GM19395 (cell line): ENCODE data around the gene C14orf132.

Source experiments
- ATAC-seq: cut with Tn5 transposase; IDR thresholded peaks from one replicate; pipeline ENCODE4 v1.9.1; 2021; ENCODE audit warnings: mild to moderate bottlenecking, moderate library complexity; ENCODE audit not compliant: unreplicated experiment

The C14orf132 gene

DNA sequence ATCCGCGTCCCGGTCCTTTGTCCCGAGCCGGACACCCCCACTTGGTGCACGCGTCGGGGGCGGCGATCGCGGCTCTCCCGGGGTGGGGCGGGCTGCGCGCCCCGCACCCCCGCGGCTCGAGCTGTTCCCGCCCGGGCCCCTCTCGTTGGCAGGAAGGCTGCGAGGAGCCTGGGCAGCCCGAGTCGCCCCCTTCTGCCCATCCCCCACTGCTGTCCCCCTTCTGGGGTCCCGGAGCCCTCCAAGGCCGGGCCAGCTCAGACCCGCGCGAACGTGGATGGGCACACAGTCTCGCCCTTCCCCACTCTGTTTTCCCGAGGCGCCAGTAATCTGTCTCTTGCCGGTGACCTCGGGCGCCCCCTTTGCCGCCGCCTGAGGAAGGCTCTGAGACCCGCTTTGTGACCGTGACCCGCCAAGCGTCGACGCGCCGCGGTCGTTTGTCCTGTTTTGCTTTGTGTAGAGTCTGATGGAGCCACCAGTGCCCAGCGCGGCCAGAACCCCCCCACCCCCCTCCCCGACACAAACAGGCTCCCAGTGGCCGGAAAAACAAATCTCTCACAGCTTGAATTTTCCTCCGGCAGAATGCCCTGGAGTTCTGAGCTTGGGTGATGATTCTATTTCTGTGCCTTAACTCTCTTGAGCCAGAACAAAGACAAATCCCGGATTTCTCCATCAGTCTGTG lies 610 bp downstream of the C14orf132 start:
- peak; percentile 20 for ATAC-seq

GRCh38 chr14:96040828-96041371 lies 1.7 kb downstream of the C14orf132 start:
- ATAC-seq, result no peak

DNA sequence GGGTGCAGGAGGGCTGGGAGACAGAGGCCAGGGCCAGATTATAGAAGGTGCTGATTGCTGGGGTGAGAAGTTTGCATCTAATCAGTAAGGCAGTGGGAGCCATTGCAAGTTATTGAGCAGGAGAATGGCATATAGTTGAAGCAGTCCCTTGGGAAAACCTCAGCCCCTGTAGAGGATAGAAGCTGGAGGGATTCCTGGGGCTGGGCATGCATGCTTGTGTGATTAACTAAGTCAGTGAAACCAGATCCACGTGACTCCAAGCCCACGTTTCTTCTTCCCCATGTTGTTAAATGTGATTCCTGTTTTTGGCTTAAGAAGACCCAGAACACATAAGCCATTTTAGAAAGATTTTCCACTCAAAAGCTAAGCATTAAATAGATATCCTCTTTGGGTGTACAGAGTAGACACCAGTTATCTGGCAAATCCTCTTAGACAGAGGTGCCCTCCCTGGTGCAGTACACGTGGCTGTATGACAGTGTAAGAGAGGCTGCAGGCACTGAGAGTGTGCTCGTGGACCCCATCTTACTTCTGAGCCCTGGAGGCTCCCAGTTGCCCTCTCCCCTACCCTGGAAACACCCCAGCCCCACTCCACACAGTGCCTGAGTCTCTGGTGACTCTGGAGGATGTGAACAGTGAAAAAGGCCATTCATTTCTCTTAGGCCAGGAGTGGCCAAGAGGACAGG lies 3.2 kb downstream of the C14orf132 start:
- no peak for ATAC-seq

DNA sequence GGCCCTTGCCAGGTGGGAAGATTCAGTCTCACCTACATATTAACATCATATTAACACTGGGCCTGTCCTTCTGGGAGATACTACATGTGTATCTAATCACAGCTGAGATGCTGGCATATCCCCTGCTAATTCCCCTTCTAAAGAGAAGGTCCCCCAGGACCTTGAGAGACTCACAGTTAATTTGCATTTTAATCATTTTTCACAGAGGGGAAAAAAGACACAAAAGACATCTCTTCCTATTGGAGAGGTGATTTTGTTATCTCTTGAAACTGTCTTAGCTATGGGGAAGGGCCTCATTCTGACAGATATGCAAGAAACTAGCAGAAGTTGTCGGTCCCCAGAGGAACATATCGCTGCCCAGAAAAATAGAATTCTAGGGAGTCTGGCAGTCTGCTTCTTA lies 7.5 kb downstream of the C14orf132 start:
- ATAC-seq, result no peak

DNA sequence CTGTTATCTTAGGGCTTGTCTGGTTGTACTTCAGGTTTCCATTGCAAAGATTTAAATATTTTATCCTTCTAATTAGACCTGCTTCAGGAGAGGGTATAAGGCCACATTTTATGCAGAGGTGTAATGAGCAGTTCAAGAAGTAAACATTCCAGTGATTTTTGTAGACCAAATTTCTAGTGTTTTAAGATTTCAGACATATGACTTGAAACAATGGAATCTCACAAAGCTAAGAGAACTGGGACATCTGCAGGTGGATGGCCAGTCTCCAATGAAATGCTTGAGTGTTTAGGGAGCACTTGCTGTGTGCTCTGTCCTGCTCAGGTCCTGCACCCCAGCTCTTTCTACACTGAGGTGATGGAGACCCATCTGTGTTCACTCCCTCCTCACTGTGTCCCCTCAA lies 7.9 kb downstream of the C14orf132 start:
- no peak for ATAC-seq

- ATAC-seq, result no peak
Observed at GRCh38 chr14:96049932-96050331, 10.8 kb downstream of the C14orf132 start.

- no peak for ATAC-seq
Observed at GRCh38 chr14:96050482-96050881, 11.3 kb downstream of the C14orf132 start.

- no peak for ATAC-seq
Observed at GRCh38 chr14:96051231-96051630, 12.1 kb downstream of the C14orf132 start.

DNA sequence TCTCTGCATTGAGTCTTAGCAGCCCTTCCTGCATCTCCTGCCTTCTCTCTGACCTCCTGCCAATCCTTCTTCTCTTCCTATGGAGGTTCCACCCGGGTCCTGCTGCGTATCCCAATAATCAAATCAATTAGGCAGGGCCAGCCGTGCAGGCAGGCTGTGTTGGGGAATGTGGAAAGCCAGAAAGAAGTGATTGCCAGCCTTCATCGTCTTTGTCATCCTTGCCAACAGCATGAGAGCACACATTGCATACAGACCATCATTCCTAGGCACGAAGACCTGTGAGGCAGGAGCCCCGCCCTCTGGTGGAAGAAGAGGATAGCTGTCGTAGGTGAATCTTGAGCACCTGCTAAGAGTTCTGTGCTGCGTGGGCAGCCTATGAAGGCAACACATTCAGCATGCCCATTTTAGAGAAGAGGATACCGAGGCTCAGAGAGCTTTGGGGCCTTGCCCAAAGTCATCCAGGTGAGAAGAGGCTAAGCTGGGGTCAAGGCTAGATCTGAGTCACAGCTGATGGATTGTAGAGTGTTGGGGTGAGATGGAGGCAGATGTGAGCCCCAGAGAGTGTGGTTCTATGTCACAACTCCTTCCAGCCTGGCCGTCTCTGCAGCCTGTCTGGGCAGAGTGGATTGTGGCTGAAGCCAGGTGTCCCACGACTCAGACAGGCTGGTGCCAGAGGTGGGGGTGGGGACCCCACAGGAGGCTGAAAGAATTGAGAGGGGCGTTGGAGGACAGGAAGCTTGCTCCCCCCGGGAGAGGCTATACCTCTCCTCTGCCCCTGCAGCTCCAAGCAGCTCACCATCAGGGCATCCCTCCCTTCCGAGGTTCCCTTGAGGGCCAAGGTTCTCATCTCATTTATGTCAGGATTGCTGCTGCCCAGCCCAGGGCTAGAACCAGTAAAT lies 12.7 kb downstream of the C14orf132 start:
- no peak for ATAC-seq

DNA sequence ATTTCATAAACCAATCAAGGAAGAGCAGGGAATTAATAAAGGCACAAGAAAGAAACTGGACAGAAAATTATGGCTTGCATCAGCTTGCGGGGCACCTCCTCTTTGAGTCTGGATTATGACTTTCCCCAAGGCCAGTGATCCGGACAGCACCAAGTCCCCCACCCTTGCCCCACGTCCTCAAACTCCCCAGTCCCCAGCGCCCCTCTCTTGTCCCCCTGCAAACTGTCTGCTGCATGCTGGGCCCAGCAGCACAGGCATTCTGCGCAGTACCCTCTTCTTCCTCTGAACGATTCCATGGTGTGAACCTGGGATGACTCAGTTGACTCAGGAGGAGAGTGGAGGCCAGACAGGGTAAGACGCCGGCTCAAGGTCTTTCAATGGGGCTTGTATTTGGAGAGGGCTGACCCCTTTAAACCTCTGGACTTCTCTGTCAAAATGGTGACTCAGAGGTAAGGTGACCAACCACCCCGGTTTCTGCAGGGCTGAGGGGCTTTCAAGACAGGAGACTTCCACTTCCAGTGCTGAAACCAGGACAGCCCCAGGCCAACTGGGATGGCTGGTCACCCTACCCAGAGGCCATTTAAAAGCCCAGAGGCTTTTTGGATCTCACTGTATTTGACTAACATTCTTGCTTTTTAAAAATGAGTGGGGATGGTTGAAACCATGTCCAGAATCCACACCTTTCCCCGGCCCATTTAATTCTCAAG lies 13.5 kb downstream of the C14orf132 start:
- ATAC-seq, result no peak

DNA sequence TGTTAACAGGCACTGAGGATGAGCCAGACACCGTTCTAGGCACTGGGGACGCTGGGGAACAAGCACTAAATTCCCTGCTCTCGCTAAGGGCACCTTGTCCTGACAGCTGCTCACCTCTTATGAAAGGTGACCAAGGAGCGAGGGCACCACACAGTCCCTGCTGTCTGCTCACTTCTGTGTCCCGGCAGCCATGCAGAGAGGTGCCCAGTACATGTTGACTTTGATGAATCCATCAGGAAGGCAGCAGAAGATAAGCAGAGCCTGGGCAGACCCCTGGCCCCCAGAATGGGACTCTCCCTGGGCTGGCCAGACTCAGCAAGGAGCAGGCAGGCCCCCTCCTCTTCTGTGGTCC lies 14.1 kb downstream of the C14orf132 start:
- ATAC-seq, result no peak

DNA sequence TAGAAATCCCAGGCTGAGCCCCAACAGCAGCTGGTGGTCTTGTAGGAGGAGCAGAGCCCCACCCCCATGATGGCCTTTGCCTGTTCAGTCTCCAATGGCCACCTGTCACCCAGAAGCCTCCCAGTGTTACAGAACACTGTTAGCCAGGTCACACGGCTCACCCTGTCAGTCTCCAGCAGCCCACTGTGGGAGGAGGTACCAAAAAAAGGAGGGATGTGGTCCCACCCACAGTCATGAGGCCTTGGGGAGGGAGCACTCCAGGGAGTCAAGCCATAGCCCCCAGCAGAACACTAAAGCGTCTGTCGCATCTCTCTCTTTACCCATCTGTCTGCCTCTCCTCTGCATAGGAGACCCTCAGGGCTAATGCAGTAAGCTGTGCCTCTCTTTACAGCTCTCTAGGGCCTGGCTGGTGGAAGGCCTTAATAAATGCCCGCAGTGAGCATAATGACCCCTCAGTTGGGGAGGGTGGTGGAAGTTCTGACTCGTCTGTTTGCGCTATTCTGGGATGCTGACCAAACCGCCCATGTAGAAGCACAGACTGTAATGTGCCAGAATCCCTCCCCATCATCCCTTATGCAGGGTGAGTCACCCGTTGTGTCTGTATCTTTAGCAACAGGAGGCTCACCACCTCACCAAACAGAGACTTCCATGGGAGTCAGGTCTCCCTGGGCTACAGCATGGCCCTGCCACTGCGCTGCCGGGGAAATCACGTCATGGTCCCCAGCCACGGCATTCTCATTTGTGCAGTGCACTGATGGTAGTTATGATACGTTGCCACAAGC lies 14.6 kb downstream of the C14orf132 start:
- no peak for ATAC-seq

DNA sequence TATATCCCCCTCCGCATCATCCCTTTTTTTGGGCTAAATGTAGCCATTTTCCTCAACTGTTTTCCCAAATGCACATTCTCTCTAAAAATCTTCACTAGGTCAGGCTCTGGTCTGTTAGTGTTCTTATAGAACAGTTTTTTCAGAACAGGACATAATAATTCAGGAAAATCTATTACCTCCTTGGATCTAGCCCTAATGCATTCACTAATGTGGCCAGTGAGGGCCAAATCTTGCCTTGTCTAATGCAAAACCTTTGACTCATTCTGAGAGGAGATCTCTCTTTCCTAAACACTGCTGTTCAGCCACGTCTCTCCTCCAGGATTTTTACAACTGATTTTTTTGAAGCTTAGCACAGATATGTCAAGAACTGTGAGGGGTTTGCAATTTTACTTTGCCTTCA lies 15.5 kb downstream of the C14orf132 start:
- no peak for ATAC-seq

GRCh38 chr14:96055065-96055752 lies 16.0 kb downstream of the C14orf132 start:
- no peak for ATAC-seq

DNA sequence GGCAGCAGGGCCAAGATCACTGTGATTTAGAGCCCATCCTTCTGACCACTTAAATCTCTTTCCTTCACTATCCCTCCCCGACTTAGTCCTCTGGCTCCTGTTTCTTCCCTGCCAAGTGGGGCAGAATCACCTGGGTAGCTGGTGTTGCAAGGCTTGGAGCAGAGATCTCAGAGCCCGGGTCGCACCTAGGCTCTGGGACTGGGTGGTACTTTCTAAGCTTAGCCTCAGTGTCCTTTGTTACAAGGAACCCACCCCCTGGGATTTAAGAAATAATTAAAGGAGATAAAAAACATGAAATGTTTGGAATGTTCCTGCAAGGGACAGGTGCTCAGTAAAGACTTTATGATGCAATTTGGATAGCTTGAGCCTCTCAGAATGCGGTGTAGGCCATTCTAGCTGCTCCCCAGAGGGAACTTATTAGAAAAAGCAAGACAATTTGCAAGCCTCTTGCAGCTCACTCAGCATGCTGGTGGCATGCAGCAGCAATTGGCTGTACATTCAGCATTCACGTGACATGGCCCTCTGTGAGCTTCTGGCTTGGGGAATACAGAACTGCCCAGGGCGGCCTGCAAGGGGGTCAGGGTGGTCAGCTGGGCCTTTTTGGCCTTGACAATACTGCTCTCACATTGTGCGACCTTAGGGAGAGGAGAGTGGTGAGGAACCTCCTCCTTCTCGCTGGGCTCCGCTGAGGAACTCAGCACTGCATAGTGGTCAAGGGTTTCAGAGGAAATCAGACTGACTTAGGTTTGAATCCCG lies 16.8 kb downstream of the C14orf132 start:
- ATAC-seq, result no peak

DNA sequence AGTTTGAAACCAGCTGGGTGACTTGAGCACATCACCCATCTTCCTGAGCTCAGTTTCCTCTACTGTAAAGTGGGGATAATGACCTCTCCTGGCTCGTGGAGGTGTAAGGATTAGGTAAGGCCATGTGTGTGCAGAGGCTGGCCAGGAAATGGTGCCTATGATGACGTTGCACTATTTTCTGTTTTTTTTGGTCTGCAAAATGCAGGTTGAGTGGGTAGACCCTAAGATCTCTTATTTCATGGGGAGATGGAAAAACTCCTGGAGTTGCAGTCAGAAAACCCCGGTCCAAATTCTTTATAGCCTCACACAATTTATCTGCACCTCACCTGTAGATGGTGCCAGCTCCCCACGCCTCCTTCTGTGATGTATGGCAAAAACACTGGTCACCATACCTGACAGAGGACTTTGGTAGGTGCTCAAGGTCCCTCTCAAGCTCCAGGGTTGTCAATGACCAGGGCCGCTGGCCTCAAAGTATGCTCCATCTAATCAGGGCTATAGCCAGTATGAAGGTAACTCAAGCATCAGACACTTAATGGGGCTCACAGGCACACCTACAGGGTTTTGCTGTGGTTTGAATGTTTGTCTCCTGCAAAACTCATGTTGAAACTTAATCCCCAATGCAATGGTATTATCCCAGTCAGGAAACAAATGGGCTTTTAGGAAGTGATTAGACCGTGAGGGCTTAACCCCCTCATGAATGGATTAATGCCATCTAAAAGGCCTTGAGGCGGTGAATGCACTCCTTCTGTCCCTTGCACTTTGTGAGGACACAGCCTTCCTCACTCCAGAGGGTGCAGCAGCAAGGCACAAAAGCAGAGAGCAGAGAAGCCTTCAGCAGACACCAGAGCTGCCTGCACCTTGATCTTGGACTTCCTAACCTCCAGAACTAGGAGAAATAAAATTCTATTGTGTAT lies 17.6 kb downstream of the C14orf132 start:
- ATAC-seq, result no peak

DNA sequence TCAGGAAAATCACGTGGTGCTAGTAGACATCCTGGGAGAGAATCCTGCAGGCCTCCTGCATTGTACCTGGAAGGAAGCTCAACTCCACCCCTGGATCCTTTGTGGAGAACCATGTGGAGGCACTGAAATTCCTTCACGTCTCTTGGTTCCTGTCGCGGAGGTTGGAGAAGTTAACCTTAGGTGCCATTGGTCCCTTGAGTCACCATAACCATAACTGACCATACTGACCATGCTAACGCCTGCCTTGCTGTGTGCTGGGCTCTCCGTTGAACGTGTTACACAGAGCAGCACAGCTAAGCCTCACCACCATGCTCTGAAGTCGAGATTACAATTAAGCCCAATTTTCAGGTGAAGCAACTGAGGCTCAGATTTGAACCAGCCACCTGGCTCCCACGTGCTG lies 18.6 kb downstream of the C14orf132 start:
- ATAC-seq, result no peak
